A549 (cell line): ENCODE results near the gene FGF4. TPM values are rescaled to one million over a fixed set of nuclear protein-coding genes. Genes with fewer than 3 reads are reported as not detected.

ENCODE experiments used
- ATAC-seq, 2 experiments: fragments of 200-7000 bp in 1 of 2; fragments of >200 bp in 1 of 2; cut with Nextera tagmentation in 1 of 2; cut with Tn5 transposase in 1 of 2; 3 replicates each; pipeline versions ENCODE4 v1.8.0 to v1.9.1; 2018 to 2020; ENCODE audit warnings: mild to moderate bottlenecking in 1 of 2, moderate library complexity in 1 of 2
- CTCF ChIA-PET: fragments of 300-600 bp; sonication (Branson Sonifier 250); formaldehyde crosslinking; extraction: SDS; loops from one replicate; lab custom pipeline; 2021; ENCODE audit warnings: antibody characterized with exemption, inconsistent platforms; lab: Yijun Ruan, JAX
- POLR2A ChIA-PET: fragments of 350-600 bp; formaldehyde crosslinking; extraction: SDS; loops from one replicate; lab custom pipeline; 2021; ENCODE audit warnings: antibody characterized with exemption, inconsistent platforms; lab: Yijun Ruan, JAX
- DNase-seq, 2 experiments: peaks; one replicate each; pipeline versions ENCODE4 v3.0.0 to v3.0.0-alpha.2; 2011 to 2016; ENCODE audit warnings: low read depth in 1 of 2, low spot score in 1 of 2
- FAIRE-seq: peaks from 2 replicates; lab custom pipeline; 2011; peaks lifted over from hg19 to GRCh38; lab: Jason Lieb, UNC
- H3K27ac ChIP-seq, 2 experiments: fragments of >200 bp; sonication (Bioruptor Twin); formaldehyde crosslinking; 3 replicates each; pipeline ENCODE4 v1.5.1; 2016 to 2017
- H3K4me1 ChIP-seq: fragments of >200 bp; sonication (Bioruptor Twin); formaldehyde crosslinking; 3 replicates; pipeline ENCODE4 v1.6.1; 2016
- H3K4me2 ChIP-seq: fragments of >200 bp; sonication (Bioruptor Twin); formaldehyde crosslinking; 3 replicates; pipeline ENCODE4 v1.6.1; 2016
- H3K4me3 ChIP-seq: fragments of >200 bp; sonication (Bioruptor Twin); formaldehyde crosslinking; 3 replicates; pipeline ENCODE4 v1.5.1; 2016
- H3K9me3 ChIP-seq: fragments of >200 bp; sonication (Bioruptor Twin); formaldehyde crosslinking; 3 replicates; pipeline ENCODE4 v1.6.1; 2016
- ATOH8 ChIP-seq: fragments of 250-450 bp; sonication (Bioruptor Pico); IDR thresholded peaks from 2 replicates; pipeline ENCODE4 v1.5.0; 2020; ENCODE audit warnings: low read depth, mild to moderate bottlenecking, moderate library complexity
- CHD2 ChIP-seq: fragments of 150-350 bp; IDR thresholded peaks from 2 replicates; pipeline ENCODE4 v1.6.1; 2014; ENCODE audit warnings: low read length; ENCODE audit not compliant: partially characterized antibody
- CHD4 ChIP-seq: fragments of 200-600 bp; sonication (generic); IDR thresholded peaks from 2 replicates; pipeline ENCODE4 v1.6.1; 2016; ENCODE audit warnings: antibody characterized with exemption, mild to moderate bottlenecking, borderline replicate concordance
- EP300 ChIP-seq, 2 experiments: fragments of >200 bp; sonication (Bioruptor Twin); formaldehyde crosslinking; IDR thresholded peaks; 2 replicates in 1 of 2; 3 replicates in 1 of 2; pipeline ENCODE4 v1.6.1; 2016 to 2017
- FOXS1 ChIP-seq: fragments of 250-450 bp; sonication (Bioruptor Pico); IDR thresholded peaks from 2 replicates; pipeline ENCODE4 v1.5.0; 2020; ENCODE audit warnings: mild to moderate bottlenecking, moderate library complexity
- HMGXB4 ChIP-seq: fragments of 250-450 bp; sonication (Bioruptor Pico); IDR thresholded peaks from 2 replicates; pipeline ENCODE4 v1.5.0; 2021; ENCODE audit warnings: mild to moderate bottlenecking, moderate library complexity, borderline replicate concordance
- HOXB13 ChIP-seq: fragments of 250-450 bp; sonication (Bioruptor Pico); IDR thresholded peaks from 2 replicates; pipeline ENCODE4 v1.5.0; 2020; ENCODE audit warnings: low read depth, mild to moderate bottlenecking, moderate library complexity
- HOXB5 ChIP-seq: fragments of 250-450 bp; sonication (Bioruptor Pico); IDR thresholded peaks from 2 replicates; pipeline ENCODE4 v1.5.0; 2020; ENCODE audit warnings: mild to moderate bottlenecking, moderate library complexity
- JUN ChIP-seq, 2 experiments: fragments of >200 bp; sonication (Bioruptor Twin); formaldehyde crosslinking; IDR thresholded peaks; 2 replicates in 1 of 2; 3 replicates in 1 of 2; pipeline ENCODE4 v1.6.1; 2016 to 2017
- MAFK ChIP-seq: fragments of 450-650 bp; IDR thresholded peaks from 2 replicates; pipeline ENCODE4 v1.6.1; 2014; ENCODE audit not compliant: partially characterized antibody
- MYC ChIP-seq: IDR thresholded peaks from 2 replicates; pipeline ENCODE4 v1.6.1; 2012; ENCODE audit warnings: mild to moderate bottlenecking, inconsistent platforms, low read length, improper control_type of control experiment, borderline replicate concordance
- NFE2L2 ChIP-seq: fragments of 150-350 bp; conservative IDR thresholded peaks from 2 replicates; pipeline ENCODE4 v1.6.1; 2014; ENCODE audit warnings: low read length
- NPAS2 ChIP-seq: fragments of 250-450 bp; sonication (Bioruptor Pico); IDR thresholded peaks from 2 replicates; pipeline ENCODE4 v1.8.0; 2022; ENCODE audit warnings: mild to moderate bottlenecking, moderate library complexity, borderline replicate concordance
- NR3C1 ChIP-seq: fragments of >200 bp; sonication (Bioruptor Twin); formaldehyde crosslinking; IDR thresholded peaks from 3 replicates; pipeline ENCODE4 v1.6.1; 2017
- PHF8 ChIP-seq: fragments of 200-600 bp; sonication (generic); IDR thresholded peaks from 2 replicates; pipeline ENCODE4 v1.6.1; 2016; ENCODE audit warnings: low read depth, mild to moderate bottlenecking, antibody characterized with exemption, moderate library complexity, borderline replicate concordance
- POLR2A ChIP-seq: IDR thresholded peaks from 2 replicates; pipeline ENCODE4 v1.6.1; 2012; ENCODE audit warnings: mild to moderate bottlenecking, low read length
- RARB ChIP-seq: fragments of 250-450 bp; sonication (Bioruptor Pico); IDR thresholded peaks from 2 replicates; pipeline ENCODE4 v1.8.0; 2021; ENCODE audit warnings: mild to moderate bottlenecking, moderate library complexity
- RCOR1 ChIP-seq: fragments of 150-350 bp; IDR thresholded peaks from 2 replicates; pipeline ENCODE4 v1.6.1; 2014; ENCODE audit warnings: antibody characterized with exemption, low read length, low read depth
- TFCP2L1 ChIP-seq: fragments of 250-450 bp; sonication (Bioruptor Pico); IDR thresholded peaks from 2 replicates; pipeline ENCODE4 v1.5.0; 2021; ENCODE audit warnings: mild to moderate bottlenecking
- TP53 ChIP-seq: fragments of 250-450 bp; sonication (Bioruptor Pico); IDR thresholded peaks from 2 replicates; pipeline ENCODE4 v1.5.0; 2021; ENCODE audit warnings: mild to moderate bottlenecking, moderate library complexity
- ZFP36 ChIP-seq: fragments of 450-650 bp; IDR thresholded peaks from 2 replicates; pipeline ENCODE4 v1.6.1; 2014; ENCODE audit warnings: borderline replicate concordance; ENCODE audit not compliant: partially characterized antibody
- ZSCAN20 ChIP-seq: fragments of 250-450 bp; sonication (Bioruptor Pico); IDR thresholded peaks from 2 replicates; pipeline ENCODE4 v1.8.0; 2022; ENCODE audit warnings: mild to moderate bottlenecking, moderate library complexity
- WGBS: methylation state at CpG from one replicate; pipeline ENCODE4 v1.1.6; 2017; ENCODE audit errors: missing lambda C conversion rate; 5-methylcytosine and 5-hydroxymethylcytosine counted together
- polyA plus RNA-seq, 4 experiments: library from polyadenylated mRNA; depleted of rRNA in 3 of 4; stranded (reverse); fragments of >200 nt; fragmentation: RNase III in 1 of 4; extraction: RNeasy Plus Mini Kit Qiagen cat#74134 plus additional on column Dnase treatment in 1 of 4; gene quantifications; 2 replicates in 3 of 4; 3 replicates in 1 of 4; pipeline ENCODE4 v1.2.3, GENCODE V29; 2011 to 2017
- TF ChIP-seq, protein P1 (sequence below): IDR thresholded peaks from 2 replicates; pipeline ENCODE4 v1.6.1; 2012
- TF ChIP-seq, protein P2 (sequence below): fragments of 150-350 bp; IDR thresholded peaks from 2 replicates; pipeline ENCODE4 v1.6.1; 2014; ENCODE audit warnings: low read depth, mild to moderate bottlenecking, low read length
- TF ChIP-seq, protein P3 (sequence below): fragments of 450-650 bp; IDR thresholded peaks from 2 replicates; pipeline ENCODE4 v1.6.1; 2014; ENCODE audit warnings: antibody characterized with exemption
- TF ChIP-seq, protein P4 (sequence below): IDR thresholded peaks from 2 replicates; pipeline ENCODE4 v1.6.1; 2012
- TF ChIP-seq, protein P5 (sequence below): IDR thresholded peaks from 2 replicates; pipeline ENCODE4 v1.6.1; 2012; ENCODE audit warnings: low read depth, borderline replicate concordance

Gene FGF4
- polyA plus RNA-seq, 2 of the 4 experiments (the other 2 are of a cell fraction): not detected

GRCh38 chr11:69730500-69730899 lies 44.6 kb downstream of the FGF4 start:
- Histone ChIP-seq H3K4me3 (no peak overlapping the region), H3K27ac (no peak overlapping the region), H3K4me1 (no peaks in the 10 kb centered on the region), H3K4me2 (no peak overlapping the region), H3K9me3 (peaks cover 9% of the 10 kb centered on the region; the same call in 2 of the 3 replicates)
- FAIRE-seq (no peak), ATAC-seq (no peak), DNase-seq (no peak)
- no peak for TF ChIP-seq NFE2L2
- TF ChIP-seq TFCP2L1 (CRISPR knock-in tag): no peak
- no peak for TF ChIP-seq JUN (IDR thresholded peaks at IDR 0.05)
- TF ChIP-seq FOXS1: no peak
- TF ChIP-seq, protein P1, sequence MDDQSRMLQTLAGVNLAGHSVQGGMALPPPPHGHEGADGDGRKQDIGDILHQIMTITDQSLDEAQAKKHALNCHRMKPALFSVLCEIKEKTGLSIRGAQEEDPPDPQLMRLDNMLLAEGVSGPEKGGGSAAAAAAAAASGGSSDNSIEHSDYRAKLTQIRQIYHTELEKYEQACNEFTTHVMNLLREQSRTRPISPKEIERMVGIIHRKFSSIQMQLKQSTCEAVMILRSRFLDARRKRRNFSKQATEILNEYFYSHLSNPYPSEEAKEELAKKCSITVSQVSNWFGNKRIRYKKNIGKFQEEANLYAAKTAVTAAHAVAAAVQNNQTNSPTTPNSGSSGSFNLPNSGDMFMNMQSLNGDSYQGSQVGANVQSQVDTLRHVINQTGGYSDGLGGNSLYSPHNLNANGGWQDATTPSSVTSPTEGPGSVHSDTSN: no peak
- TF ChIP-seq ZFP36: no peak
- TF ChIP-seq ZSCAN20 (CRISPR knock-in tag): no peak
- TF ChIP-seq MYC: no peak
- TF ChIP-seq RCOR1: no peak
- no peak for TF ChIP-seq RARB
- no peak for TF ChIP-seq POLR2A
- TF ChIP-seq MAFK: no peak
- no peak for TF ChIP-seq NR3C1
- TF ChIP-seq PHF8: no peak
- 50% methylated on average over 8 of the region's 8 CpGs for WGBS
- POLR2A ChIA-PET: no interaction called here
- CTCF ChIA-PET: interaction anchor here (1.0 to 2.1 kb wide), 3 partner anchors 10 to 465 kb away, joined by 3 to 4 read pairs (median 4); no protein-coding TSS in a partner anchor

DNA sequence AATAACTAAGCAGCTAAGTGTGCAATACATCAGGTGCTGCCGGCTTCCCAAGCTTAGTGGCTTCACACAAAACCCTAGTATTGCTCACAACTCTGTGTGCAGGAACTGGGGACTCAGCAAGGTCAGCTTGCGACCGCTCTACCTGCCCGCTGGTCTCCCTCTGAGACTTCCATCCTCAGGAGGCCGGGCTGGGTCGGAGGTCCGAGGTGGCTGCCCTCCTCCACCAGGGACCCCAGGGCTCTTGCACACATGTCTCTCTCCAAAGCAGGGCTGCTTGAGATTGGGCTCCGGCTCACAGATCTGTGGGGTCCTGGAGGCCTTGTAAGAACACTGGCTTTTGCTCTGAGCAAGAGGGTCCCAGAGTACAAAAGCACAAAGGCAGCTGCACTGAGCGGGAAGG lies 45.9 kb downstream of the FGF4 start:
- ChIA-PET CTCF (interaction anchor here (0.6 to 2.1 kb wide), 5 partner anchors 8 to 263 kb away, joined by 3 to 5 read pairs (median 4); no protein-coding TSS in a partner anchor), POLR2A (no interaction called here)
- Histone ChIP-seq H3K9me3 (peaks cover 4% of the 10 kb centered on the region; the same call in 2 of the 3 replicates), H3K4me3 (no peak overlapping the region), H3K27ac (no peak overlapping the region), H3K4me2 (no peak overlapping the region), H3K4me1 (no peaks in the 10 kb centered on the region)
- no peak for TF ChIP-seq ZSCAN20 (CRISPR knock-in tag)
- TF ChIP-seq NPAS2 (CRISPR knock-in tag): no peak
- no peak for TF ChIP-seq ZFP36
- TF ChIP-seq HOXB5 (CRISPR knock-in tag): no peak
- TF ChIP-seq, protein P2, sequence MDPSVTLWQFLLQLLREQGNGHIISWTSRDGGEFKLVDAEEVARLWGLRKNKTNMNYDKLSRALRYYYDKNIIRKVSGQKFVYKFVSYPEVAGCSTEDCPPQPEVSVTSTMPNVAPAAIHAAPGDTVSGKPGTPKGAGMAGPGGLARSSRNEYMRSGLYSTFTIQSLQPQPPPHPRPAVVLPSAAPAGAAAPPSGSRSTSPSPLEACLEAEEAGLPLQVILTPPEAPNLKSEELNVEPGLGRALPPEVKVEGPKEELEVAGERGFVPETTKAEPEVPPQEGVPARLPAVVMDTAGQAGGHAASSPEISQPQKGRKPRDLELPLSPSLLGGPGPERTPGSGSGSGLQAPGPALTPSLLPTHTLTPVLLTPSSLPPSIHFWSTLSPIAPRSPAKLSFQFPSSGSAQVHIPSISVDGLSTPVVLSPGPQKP: no peak
- no peak for TF ChIP-seq EP300 (IDR thresholded peaks at IDR 0.05)
- TF ChIP-seq HOXB13: no peak
- no peak for TF ChIP-seq POLR2A
- no peak for TF ChIP-seq TP53 (CRISPR knock-in tag)
- no peak for TF ChIP-seq ATOH8 (CRISPR knock-in tag)
- FAIRE-seq: no peak
- no peak; a peak in 1 of 6 replicates for ATAC-seq
- 54% methylated on average over 7 of the region's 9 CpGs for WGBS
- no peak for DNase-seq

- POLR2A ChIA-PET: no interaction called here
- FAIRE-seq: no peak
- no peak for TF ChIP-seq HMGXB4 (CRISPR knock-in tag)
- no peak for TF ChIP-seq ATOH8 (CRISPR knock-in tag)
- TF ChIP-seq, protein P3, sequence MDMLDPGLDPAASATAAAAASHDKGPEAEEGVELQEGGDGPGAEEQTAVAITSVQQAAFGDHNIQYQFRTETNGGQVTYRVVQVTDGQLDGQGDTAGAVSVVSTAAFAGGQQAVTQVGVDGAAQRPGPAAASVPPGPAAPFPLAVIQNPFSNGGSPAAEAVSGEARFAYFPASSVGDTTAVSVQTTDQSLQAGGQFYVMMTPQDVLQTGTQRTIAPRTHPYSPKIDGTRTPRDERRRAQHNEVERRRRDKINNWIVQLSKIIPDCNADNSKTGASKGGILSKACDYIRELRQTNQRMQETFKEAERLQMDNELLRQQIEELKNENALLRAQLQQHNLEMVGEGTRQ: no peak
- TF ChIP-seq, protein P4, sequence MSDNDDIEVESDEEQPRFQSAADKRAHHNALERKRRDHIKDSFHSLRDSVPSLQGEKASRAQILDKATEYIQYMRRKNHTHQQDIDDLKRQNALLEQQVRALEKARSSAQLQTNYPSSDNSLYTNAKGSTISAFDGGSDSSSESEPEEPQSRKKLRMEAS: no peak
- TF ChIP-seq MYC: no peak
- TF ChIP-seq NR3C1: no peak
- no peak for TF ChIP-seq CHD2
- no peak for TF ChIP-seq CHD4
- TF ChIP-seq, protein P5, sequence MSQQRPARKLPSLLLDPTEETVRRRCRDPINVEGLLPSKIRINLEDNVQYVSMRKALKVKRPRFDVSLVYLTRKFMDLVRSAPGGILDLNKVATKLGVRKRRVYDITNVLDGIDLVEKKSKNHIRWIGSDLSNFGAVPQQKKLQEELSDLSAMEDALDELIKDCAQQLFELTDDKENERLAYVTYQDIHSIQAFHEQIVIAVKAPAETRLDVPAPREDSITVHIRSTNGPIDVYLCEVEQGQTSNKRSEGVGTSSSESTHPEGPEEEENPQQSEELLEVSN: no peak
- no peak for TF ChIP-seq MAFK
Measured at GRCh38 chr11:69727266-69727665, 47.9 kb downstream of the FGF4 start.

More at GRCh38 chr11:69727266-69727665, 47.9 kb downstream of the FGF4 start:
- DNase-seq (no peak), ATAC-seq (no peak; a peak in 1 of 6 replicates)
- Histone ChIP-seq H3K9me3 (no peaks in the 10 kb centered on the region), H3K4me1 (no peaks in the 10 kb centered on the region), H3K4me3 (no peak overlapping the region), H3K27ac (no peak overlapping the region), H3K4me2 (no peak overlapping the region)
- CTCF ChIA-PET: interaction anchor here (0.7 to 2.1 kb wide), 5 partner anchors 9 to 162 kb away, joined by 3 to 11 read pairs (median 3); no protein-coding TSS in a partner anchor
- WGBS: 78% methylated on average over 3 of the region's 10 CpGs
